NCI-H526 treated with DMSO at 0.1 percent for 48 hours (cell line): ENCODE measurements around the gene NCK1.
"Not testable (repeated sequence)": the region's sequence is repeated elsewhere in the genome, so short reads cannot be mapped to it uniquely, and the experiment has no call there.

Source experiments
- DNase-seq: peaks from one replicate; lab custom pipeline; 2025; lab: John Stamatoyannopoulos, UW

The NCK1 gene

DNA sequence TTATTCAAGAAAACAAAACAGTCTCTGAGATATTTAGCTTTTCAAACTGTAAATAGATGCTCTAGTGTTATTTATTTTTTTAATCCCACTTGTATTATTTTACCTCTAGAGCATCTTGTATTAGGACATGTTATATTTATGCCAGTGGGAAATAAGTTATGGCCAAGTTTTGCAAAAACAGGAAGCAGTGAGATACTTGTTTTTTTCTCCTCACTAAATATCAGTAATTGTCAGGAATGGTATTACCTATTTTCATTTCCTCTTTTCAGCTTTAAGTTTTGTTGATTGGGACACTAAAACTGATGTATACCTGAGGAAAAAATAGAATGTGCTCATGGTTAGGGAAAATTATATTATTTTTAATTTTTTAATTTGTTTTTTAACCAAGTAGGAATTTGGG is 87.1 kb downstream of the NCK1 start:
- DNase-seq = no peak

DNA sequence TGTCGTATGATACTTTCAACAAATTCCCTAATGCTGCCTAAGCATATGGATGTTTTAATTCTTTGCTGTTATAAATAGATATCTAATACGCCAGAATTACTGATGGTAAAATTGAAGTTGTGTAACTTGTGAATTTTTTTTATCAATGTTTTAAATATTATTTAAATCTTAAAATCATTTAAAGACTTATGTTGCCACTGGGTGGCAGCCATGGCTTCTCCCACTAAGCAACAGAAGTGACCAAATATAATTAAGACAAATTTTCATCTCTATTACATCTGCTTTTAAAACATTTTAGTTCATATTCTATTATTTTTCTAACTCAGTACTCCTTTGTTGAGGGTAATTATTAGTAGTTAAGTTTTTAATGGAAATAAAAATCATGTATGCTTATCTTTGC is 87.7 kb downstream of the NCK1 start:
- DNase-seq = no peak

DNA sequence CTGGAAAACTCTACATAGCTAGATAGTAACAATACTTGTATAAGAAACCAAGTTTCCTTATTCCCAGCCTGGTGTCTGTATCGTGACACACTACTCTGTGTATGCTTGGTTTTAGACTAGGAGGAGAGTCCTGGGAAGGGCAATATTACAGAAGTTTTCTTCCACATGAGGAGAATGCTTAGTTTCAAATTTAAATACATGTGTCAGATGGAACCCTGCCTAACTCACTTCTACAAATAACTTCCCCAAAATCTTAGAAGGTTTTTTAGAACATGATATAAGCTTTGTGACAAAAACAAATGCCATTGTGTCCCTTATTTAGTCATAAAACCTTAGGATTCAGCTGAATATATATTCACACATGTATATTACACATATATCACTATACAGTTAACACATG is 88.6 kb downstream of the NCK1 start:
- DNase-seq = no peak

DNA sequence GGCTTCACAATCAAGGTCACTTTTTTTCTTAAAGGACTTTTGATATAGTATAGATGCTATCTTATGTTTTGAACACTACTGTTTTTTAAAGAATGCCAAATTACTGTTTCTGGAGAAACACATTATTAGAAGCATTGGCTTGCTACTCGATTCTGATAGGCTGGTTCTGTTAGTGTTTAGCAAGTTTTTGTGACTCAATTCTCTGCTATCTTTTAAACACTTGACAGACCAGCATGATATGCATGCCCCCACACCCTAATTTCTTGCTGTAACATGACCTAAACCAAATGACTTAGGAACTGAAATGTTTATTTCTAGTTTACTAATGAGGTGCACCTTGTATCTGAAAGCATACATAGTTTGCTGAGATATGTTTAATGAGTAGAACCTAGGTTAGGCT is 90.3 kb downstream of the NCK1 start:
- DNase-seq = no peak

DNA sequence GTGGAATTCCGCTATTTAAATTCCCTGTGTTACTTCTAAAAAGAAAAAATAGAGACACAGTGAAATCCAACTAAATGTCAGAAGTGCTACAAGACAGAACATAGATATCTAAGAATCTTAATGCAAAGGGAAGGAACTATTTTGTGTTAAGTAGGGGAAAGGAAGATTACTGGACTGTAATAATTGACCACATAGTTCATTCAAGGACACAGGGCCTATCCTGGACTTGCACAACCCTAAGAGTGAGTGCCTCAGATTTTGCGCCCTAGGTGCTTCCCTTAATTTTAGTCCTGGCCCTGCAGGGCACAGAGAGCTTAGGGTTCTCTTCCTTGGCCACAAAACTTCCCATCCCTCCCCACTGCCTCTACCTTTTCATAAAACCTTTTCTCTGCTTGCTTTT is 92.2 kb downstream of the NCK1 start:
- DNase-seq = no peak

DNA sequence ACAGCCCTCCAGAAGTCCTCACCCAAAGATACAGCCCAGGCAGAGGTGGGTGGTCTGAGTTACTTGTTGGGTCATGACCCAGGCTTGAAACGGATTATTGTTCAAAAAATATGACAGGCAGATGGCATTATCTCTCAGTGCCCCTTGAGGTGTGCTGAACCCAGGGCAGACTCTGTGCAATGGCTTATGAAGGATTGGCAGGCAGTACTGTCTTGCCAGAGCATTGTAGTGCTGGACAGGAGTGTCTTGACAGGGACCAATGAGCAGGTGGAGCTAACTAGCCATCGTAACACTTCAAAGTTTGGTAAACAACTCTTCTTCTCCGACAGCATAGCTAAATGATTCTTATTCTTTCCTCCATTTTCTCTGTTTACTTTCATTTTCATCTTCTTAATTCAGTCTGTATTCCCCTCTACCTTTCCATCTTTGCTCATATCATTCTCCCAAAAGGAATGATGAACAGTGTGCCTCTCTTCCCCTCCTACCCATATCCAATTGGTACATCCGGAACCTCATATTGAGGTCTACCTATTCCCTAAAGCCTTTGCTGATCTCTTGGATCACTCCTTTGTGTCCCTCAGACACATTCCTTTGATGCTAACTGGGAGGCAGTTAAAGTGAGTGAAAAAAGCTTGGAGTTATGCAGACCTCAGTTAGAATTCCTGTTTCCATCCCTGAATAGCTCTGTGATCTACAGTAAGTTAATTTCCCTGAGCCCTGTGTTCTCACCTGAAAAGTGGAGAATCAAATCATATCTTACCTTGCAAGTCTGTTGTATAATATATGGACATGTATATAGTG is 93.2 kb downstream of the NCK1 start:
- no peak for DNase-seq

DNA sequence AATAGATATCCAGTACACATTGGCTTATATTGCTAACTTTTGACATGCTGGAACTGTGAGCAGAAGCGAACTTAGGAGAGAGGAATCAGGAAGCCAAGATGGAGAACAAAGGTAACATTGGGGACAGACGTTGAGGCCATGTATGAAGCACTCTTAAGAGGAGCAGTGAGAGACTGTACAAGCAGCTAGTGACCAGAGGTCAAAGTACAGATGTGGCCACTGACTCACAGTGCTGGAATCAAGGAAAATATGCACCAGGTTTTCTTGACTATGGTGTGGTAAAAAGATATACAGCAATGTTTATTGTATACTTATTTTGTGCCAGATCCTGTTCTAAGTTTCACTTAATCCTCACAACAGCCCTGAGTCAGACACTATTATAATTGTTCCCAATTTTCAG is 93.8 kb downstream of the NCK1 start:
- no peak for DNase-seq

DNA sequence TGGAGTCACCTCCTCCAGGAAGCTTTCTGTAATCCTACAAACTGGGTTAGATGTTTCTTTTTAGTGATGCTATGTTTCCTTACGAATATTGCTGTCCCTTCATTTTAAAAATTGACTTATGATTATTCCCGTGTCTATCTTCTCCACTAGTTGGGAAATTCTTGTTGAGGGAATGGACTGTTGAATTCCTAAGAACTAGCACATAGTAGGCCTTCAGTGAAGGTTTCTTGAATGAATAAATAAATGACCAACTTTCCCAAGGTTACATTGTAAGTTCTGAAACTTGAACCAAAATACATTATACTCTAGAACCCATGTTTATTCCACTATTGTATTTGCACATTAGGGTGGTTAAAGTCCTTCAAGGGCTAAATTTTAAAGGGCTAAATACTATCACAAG is 95.0 kb downstream of the NCK1 start:
- DNase-seq = no peak

DNA sequence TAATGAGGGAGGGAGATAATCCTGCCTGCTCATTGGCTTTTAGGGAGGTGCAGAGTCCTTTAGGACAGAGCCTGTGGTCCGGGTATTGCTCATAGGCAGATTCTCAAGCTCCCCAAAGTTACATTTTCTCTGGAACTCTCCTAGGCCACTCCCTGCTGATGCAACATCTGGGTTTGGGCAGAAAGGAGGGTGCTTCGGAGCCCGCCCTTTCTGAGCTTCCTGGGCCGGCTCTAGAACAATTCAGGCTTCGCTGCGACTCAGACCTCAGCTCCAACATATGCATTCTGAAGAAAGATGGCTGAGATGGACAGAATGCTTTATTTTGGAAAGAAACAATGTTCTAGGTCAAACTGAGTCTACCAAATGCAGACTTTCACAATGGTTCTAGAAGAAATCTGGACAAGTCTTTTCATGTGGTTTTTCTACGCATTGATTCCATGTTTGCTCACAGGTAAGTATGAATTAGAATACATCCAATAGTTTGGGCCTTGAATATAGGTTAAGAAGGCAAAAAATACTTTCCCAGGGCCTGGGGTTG is 95.8 kb downstream of the NCK1 start, which contains the start of gene IL20RB:
Gene IL20RB, plus strand, starts transcription at position 233 of the 538 bp plus-strand sequence. Its CDS starts 131 bp downstream, at position 364.
- no peak for DNase-seq

DNA sequence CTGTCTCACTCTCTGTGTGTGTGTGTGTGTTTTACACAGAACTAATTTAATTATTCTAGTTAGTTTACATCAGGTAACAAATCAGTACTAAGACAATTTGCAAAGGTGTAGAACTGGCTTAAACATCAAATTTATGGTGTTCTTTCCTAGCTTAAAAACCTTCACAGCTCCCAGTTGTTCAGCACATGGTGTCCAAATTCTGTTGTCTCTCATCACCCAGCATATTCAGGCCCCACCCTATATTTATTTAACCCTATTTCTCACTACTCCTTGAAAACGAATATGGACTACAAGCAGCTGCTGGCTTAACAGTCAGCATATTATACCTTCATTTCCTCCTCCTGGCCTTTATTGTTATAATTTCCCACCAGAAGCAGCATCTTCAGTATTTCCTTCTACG is 96.9 kb downstream of the NCK1 start:
- DNase-seq = no peak

DNA sequence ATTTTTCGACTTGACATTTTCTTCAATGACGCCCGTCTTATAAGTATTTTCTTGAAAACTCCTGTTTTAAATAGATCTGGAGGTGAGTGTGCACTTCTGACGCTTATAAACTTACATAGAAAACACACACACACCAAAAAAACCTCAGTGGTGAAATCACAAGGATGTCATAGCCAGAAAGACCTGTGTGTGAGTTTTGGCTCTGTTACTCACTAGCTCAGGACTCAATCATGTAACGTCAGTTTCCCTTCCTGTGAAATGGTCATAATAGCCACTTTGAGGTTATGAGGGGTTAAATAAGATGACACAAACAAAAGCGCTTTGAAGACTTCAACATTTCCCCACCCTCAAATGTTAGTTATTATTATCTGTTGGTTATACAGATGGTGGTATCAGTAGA is 97.6 kb downstream of the NCK1 start:
- DNase-seq = no peak

DNA sequence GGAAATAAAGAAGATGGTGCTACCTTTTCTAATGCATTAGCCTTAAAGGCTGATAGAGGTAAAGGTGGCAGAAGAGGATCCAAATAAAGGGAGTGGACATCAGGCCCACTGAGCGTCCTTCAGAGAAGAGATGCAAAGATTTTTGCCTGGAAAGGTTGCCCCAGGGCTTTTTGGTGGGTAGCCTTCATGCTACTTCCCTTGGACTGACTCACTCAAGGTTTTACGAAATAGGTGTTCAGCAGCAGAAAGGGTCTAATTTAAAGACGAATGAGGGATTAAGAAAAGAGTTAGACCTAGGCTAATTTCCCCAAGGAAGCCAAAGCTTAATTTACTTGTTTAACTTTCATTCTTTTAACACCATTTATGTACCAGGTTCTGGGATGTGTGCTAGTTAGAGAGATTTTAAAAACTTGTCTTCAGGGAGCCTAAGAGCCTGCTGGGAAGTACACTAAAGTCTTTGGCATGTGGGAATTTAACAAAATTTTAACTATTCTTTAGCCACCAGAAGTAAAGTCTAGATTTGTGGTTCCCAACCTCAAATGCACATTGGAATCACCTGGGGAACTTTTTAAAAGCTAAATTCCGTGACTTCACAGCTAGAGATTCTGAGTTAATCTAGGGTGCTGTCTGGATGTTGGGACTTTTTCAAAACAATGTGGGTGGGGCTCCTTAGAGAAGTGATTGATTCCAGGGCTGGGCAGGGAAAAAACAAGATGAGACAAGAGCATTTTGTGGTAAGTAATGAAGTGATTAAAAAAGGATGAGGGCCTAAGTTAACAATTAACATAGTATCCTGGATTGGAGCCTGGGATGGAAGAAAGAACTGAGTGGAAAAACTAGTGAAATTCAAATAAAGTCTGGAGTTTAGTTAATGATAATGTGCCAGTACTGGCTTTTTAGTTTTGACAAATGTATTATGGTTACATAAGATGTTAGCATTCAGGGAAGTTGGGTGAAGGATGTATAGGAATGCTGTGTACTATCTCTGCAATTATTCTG is 99.1 kb downstream of the NCK1 start:
- DNase-seq = no peak

DNA sequence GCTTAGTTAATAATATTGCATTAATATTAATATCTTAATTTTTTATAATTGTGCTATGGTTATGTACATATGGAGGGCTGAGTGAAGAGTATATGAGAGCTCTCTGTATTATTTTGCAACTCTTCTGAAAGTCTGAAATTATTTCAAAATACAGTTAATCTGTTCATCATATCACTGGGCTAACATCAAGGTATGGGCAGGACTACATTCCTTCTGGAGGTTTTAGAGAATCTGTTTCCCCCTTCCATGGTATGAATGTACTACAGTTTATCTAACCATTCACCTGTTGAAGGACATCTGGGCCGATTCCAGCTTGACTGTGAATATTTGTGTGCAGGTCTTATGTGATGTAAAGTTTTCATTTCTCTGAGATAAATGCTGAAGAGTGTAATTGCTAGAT is 100.9 kb downstream of the NCK1 start:
- no peak for DNase-seq

DNA sequence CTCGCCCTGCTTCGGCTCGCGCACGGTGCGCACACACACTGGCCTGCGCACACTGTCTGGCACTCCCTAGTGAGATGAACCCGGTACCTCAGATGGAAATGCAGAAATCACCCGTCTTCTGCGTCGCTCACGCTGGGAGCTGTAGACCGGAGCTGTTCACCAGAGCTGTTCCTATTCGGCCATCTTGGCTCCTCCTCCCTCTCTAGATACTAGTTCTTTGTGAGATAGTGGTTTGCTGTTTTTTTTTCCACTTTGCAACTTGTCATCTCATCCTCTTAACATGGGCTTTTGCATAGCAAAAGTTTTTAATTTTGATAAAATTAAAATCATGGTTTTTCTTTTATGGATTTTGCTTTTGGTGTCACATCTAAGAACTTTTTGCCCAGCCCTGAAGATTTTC is 107.5 kb downstream of the NCK1 start:
- not testable (repeated sequence) for DNase-seq

DNA sequence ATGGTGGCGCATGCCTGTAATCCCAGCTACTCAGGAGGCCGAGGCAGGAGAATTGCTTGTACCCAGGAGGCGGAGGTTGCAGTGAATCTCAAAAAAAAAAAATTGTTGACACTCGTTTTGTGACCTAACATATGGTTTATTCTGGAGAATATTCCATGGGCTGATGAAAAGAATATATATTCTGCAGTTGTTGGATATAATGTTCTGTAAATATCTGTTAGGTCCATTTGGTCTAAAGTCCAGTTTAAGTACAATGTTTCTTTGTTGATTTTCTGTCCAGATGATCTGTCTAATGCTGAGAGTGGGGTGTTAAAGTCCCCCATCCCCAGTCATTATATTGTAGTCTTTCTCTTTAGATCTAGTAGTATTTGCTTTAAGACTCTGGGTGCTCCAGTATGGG is 111.3 kb downstream of the NCK1 start:
- DNase-seq = no peak

DNA sequence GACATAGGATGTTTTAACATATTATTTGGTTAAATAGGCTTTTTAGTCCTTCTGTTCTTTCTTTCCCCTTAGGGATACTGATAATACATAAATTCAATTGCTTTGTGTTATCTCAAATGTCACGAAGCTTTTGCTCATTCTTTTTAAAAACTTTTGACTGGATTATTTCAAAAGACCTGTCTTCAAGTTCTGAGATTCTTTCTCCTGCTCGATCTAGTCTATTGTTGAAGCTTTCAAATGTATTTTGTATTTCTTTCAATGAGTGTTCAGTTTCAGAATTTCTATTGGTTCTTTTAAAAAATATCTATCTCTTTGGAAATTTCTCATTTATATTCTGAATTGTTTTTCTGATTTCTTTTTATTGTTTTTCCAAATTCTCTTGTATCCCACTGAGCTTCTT is 112.7 kb downstream of the NCK1 start:
- DNase-seq = no peak

DNA sequence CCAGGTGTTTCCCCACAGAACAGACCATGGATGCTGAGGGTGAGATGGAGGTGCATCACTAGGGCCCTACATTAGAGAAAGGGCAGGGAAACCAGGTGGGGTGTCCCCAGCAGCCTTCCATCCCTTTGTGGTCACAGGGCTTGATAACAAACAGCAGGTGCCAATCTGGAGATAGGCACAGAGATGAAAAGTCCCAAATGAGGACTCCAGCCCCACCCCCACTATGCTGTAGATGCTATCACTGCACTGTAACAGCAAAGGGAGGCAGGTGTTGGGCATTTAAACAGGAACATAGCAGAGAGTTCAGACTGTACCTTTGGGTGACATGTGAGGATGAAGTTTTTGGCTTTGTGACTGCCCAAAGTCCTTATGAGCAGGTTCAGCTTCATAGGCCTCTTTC is 117.2 kb downstream of the NCK1 start:
- DNase-seq = no peak

DNA sequence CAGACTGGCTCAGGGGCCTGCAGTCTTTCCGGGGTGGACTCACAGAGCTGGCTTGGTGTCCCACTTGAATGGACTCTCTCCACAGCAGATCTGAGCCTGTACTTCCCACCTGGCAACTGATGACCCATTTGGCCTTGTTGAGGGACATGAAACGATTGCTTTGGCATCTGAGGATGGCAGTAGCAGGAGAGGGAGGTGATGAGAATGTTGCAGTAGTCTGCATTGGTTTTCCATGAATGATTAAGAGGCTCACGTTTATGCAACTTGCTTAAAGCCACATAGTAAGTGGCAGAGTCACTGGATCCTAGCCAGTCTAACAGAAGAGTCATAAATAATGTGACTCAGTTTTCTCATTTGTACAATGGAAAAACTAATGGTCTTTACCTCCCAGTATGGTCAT is 117.7 kb downstream of the NCK1 start:
- DNase-seq = no peak

DNA sequence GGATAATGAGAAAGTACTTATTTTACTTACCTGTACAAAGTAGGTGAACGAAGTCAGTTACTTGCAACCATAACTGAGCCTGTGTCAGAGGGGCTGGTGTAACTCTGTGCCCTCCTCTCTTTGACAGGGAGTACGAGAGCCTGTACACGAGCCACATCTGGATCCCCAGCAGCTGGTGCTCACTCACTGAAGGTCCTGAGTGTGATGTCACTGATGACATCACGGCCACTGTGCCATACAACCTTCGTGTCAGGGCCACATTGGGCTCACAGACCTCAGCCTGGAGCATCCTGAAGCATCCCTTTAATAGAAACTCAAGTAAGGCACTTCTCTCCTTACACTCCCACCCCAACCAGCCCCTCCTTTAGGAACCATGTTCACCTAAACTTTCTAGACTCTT is 120.0 kb downstream of the NCK1 start:
- no peak for DNase-seq

DNA sequence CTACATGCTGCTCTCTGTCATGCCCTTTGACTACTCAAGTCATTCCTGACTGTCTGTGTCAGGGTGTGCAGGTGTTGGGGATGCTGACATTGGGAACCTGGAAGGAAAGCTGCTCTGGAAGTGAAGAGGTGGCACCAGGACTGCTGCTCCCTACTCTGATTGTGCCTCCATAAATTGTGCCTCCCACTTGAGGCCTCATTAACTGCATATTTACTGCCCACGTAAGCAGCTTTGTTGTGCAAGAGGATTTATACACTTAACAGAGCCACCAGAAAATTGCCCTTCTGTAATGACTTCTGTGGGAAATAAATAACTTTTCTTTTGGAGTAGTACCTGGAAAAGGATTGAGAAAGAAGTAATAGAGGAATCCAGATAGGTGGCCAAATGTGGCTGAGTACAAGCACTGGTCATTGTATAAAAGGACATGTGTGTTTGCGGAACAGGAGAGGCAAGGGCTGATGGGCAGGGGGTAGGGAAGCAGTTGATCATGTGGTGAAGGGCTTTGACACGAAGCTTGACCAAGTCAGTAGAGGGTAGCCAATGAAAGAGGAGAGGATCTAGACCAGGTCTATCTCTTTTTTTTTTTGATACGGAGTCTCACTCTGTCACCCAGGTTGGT is 120.6 kb downstream of the NCK1 start:
- DNase-seq = no peak

DNA sequence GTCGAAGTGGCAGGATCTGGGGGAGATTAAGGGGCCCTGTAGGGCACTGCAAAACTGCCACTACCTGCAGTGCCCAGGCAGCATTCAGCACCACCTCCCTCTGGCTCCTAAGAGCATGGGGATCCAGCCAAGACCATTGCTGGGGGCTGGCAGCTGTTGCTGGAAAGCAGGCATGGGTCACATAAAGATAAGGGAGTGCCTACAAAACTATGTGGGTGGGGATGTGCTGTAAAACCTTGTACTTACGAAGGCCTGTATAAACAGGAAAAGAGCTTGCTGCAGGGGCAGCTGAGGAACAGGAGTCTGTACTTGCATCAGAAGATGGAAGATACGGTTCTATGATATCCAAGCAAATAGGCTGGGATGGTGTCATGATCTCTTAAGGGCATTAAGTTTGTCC is 122.8 kb downstream of the NCK1 start:
- DNase-seq = no peak

DNA sequence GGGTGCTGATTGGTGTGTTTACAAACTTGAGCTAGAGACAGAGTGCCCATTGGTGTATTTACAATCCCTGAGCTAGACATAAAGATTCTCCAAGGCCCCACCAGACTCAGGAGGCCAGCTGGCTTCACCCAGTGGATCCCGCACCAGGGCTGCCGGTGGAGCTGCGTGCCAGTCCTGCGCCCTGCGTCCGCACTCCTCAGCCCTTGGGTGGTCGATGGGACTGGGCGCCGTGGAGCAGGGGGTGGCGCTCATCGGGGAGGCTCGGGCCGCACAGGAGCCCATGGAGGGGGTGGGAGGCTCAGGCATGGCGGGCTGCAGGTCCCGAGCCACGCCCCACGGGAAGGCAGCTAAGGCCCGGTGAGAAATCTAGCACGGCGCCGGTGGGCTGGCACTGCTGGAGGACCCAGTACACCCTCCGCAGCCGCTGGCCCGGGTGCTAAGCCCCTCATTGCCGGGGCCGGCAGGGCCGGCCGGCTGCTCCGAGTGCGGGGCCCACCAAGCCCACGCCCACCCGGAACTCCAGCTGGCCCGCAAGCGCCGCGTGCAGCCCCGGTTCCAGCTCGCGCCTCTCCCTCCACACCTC is 125.5 kb downstream of the NCK1 start:
- DNase-seq = not testable (repeated sequence)
